Medulla oblongata (tissue), 1 donor: ENCODE measurements around the gene CPA3.

Experiments used
- DNase-seq: peaks from one replicate; pipeline ENCODE4 v3.0.0-alpha.2; 2015; ENCODE audit errors: extremely low spot score

Gene CPA3

GRCh38 chr3:148857316-148857715, 7.8 kb upstream of the CPA3 start:
- no peak for DNase-seq

- DNase-seq = peak; percentile 67
These were observed 3.7 kb upstream of the CPA3 start for GRCh38 chr3:148861277-148861869.

DNA sequence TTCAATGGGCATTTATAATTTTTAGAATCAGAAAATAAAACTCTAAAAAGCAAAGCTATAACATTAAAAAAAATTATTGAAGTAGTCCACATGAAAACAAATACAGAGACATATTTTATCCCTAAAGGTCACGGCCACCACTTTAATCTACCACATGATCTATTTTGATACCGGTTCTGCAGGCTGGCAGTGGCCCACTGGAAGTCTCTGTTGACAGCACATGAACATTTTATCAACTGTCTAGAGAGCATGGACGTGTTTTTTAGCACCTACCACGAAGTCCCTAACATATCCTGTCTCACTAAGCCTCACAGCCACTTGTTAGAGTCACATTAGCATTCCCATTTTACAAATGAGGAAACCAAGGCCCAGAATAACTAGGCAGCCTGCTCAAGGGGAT, 1.8 kb upstream of the CPA3 start:
- no peak for DNase-seq

- DNase-seq = no peak
These were observed 1.3 kb upstream of the CPA3 start for GRCh38 chr3:148863814-148864213.

- no peak for DNase-seq
These were observed 1.2 kb downstream of the CPA3 start for GRCh38 chr3:148866261-148866660.

DNA sequence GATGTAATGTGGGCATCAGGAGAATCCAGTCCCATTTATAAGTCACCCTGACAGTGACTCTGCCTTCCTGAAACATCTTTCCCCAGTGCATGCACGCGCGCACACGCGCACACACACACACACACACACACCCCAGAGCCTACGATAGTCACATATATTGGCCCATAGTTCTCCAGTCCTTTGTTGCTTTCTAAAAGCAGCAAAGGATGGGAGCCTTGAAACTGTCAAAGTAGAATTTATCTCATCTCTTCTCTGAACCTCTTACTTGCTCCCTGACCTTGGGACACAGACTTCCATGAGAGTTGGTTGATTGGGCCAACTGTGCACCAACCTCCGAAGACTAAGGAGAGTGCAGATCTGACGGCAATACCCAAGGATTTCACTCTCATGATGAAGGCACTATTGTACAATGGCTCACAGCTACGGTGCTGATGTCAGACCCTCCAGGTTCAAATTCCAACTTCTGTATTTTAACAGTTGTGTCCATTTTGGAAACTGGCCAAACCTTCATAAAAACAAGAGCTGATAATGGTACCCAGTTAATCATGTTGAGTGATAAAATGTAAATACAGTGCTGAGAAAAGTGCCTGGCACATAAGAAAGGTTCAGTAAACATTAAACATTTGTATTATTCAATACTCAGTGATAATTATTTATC, 8.3 kb downstream of the CPA3 start:
- no peak for DNase-seq

- DNase-seq = no peak
These were observed 8.9 kb downstream of the CPA3 start for GRCh38 chr3:148873977-148874376.

DNA sequence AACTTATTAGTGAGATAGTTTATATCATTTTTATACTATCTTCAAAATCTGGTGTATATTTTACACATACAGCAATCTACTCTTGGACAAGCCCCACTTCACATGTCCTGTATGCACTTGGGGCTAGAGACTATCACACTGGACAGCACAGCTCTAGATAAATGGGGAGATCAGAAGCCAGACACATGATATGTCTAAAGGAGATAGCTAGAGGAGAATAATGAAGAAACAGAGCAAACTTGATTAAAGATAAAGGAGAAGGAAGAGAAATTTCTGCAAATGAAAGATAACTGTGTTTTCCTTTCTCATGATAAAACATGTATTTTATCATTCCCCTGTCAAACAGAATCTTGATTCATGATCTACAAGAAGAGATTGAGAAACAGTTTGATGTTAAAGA, 13.0 kb downstream of the CPA3 start:
- no peak for DNase-seq

- no peak for DNase-seq
These were observed 14.2 kb downstream of the CPA3 start for GRCh38 chr3:148879256-148879655.

- DNase-seq = no peak
These were observed 15.6 kb downstream of the CPA3 start for GRCh38 chr3:148880681-148881080.

DNA sequence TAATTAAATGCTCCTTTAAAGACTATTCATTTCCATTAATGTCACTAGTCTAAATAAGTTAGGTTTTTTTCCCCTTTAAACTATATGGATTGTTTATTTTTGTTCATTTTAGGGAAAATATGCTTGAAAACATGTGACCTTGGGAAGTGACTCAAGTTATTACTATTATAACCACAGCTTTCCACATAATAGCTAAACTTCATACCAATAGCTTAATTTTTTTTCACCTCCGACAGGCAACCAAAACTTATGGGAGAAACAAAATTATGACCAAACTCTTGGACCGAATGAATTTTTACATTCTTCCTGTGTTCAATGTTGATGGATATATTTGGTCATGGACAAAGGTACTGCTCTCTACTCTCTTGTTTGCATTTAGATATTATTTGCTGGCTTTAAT, 16.2 kb downstream of the CPA3 start:
- no peak for DNase-seq

DNA sequence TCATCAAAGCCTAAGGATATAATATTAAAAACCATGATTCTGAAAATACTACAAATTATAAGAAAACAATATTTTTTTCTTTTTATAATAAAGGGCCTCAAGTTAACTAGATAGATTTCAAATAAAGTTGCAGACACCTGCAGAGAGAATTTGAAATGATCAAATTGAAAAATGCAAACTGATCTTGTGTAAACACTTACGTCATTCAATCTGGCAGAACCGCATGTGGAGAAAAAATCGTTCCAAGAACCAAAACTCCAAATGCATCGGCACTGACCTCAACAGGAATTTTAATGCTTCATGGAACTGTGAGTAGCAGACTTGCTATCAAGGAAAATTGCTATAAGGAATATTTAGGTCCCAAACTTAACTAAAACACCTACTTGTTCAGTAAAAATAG, 17.2 kb downstream of the CPA3 start:
- DNase-seq = peak; percentile 9

- no peak for DNase-seq
These were observed 18.1 kb downstream of the CPA3 start for GRCh38 chr3:148883163-148883562.

DNA sequence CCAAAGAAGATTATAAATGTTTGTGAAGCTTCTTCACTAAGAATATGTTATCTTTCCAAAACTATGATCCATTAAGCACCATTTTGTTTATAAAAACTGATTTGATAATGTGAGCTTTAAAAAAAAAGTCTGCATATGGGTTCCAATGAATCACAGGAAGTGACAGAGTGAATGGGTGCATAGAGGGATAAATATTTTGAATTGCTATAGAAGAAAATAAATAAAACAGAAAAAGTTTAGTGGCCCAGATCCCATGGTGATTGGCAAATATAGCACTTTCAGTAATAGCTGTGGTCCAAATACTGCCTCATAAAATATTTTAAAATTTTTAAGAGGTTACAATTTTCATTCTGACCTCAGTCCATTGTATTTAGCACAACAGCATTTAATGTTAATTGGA, 19.2 kb downstream of the CPA3 start:
- DNase-seq = no peak

GRCh38 chr3:148889828-148890227, 24.7 kb downstream of the CPA3 start:
- DNase-seq = no peak

GRCh38 chr3:148896062-148896461, 31.0 kb downstream of the CPA3 start:
- DNase-seq = no peak

DNA sequence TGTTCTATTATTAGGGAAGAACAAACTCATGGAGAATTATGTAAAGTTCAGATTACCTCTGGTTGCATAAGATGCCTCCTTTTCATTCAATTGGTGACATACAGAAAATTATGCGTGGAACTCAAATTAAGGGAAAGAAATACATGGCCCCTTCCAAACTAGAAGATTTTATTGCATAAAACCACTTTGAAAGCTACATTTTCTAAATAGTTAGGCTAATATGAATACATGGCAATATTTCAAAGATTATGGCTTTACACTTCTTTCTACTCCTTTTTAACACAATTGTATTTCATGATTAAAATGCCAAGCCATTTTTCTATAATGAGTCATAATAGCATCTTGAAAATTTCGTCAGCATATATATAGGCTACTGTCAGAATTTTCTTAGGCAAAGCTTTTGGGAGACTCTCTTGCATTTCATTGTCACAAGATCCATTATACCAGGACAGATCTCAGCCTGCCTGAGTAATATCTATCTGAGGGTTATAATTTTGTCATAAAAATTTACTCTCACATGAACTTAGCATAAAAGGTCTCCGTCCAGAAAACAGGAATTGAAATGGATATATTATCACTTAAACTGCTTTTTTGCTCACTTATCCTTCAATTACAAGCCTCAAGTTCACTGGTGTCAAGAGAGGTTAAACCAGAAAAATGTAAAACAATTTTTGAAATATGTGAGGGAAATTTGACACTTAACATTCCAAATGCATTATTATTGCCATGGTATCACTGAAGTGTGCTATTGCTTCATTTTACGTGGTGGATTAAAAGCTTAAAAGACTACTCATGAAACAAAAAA, 37.1 kb downstream of the CPA3 start:
- no peak for DNase-seq

GRCh38 chr3:148903022-148903442, 37.9 kb downstream of the CPA3 start:
- DNase-seq = no peak

- DNase-seq = no peak
These were observed 38.8 kb downstream of the CPA3 start for GRCh38 chr3:148903941-148904340.

DNA sequence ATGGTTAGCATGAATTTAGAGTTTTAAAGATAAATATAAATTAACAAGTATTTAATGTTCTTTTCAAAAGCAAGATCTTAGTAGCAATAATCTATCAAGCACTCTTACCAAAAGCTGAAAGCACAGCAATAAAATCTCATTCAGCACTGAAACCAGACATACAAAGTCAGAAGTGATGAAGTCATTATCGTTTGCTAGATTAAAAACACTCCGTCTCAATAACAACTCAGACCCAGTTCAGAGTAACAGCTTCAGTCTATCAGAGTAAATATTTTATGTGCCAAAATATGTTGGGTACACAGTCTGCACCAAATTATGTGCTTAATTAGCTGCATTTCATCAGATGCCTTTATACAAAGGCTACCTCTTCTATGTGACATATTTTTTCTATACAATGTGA, 41.6 kb downstream of the CPA3 start:
- no peak for DNase-seq

- DNase-seq = no peak
These were observed 46.1 kb downstream of the CPA3 start for GRCh38 chr3:148911173-148911572.

DNA sequence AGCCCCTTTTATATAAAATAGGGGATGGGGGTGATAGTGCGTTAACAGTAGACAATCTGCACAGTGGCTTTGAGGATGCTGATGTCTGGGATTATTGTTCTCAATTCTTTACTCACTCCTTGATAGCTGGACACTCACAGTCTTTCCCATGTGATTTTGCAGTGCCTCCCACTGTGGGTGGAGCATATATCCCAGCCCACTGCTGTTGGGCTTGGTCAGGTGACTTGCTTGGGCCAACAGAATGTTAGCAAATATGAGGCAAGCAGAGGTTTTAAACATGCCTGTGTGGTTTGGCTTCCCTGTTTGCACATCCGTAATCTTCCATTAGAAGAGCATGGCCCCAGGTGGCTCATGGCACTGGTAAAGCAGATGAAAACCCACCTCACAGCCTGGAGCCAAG, 46.5 kb downstream of the CPA3 start:
- no peak for DNase-seq
